GM13976 (cell line): ENCODE data around the gene SEMA5A.
"Not testable (repeated sequence)": the region's sequence is repeated elsewhere in the genome, so short reads cannot be mapped to it uniquely, and the experiment has no call there.

ENCODE experiments used
- DNase-seq: peaks from one replicate; pipeline ENCODE4 v3.0.0; 2012; ENCODE audit warnings: low spot score
- CTCF ChIP-seq: IDR thresholded peaks from 2 replicates; pipeline ENCODE4 v1.5.1; 2012; ENCODE audit warnings: borderline replicate concordance, mild to moderate bottlenecking; ENCODE audit not compliant: insufficient read depth; ENCODE audit errors: extremely low read depth, missing control alignments, control extremely low read depth
- in situ Hi-C: fragments of 300-500 bp; cut with MboI; formaldehyde crosslinking; loops from one replicate; pipeline ENCODE4 v1.12.0; 2022; ENCODE audit warnings: low sequenced_read_pairs, mixed read lengths, inconsistent platforms; ENCODE audit not compliant: unreplicated experiment

The SEMA5A gene

GRCh38 chr5:9411142-9411541 is 134.7 kb downstream of the SEMA5A start:
- no peak for DNase-seq
- in situ Hi-C loops, result no loop called here
- no peak for TF ChIP-seq CTCF

- in situ Hi-C loops, result no loop called here
- no peak for DNase-seq
- TF ChIP-seq CTCF, result no peak
These were observed 136.4 kb downstream of the SEMA5A start for GRCh38 chr5:9409413-9409960.

DNA sequence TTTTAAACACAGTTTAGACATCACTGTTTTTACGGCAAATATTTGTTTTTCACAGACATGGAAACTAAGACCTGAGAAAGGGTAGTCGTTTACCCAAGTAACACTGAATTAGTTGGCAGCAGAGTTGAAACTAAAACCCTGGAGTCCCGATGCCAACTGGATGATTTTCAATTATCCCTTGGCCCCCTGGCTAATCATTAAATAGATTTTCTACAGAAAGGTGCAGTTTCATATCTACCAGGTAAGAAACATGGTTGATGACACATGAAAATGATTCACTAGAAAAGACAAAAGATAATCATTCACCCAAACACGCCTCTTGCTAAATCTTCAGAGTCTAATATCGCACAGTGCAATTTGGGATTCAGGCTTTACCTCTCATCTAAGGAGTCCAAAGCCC is 136.9 kb downstream of the SEMA5A start:
- DNase-seq, result no peak
- TF ChIP-seq CTCF, result no peak
- in situ Hi-C loops, result no loop called here

GRCh38 chr5:9405196-9405754 is 140.6 kb downstream of the SEMA5A start:
- no peak for TF ChIP-seq CTCF
- in situ Hi-C loops, result no loop called here
- no peak for DNase-seq

GRCh38 chr5:9401786-9402472 is 143.9 kb downstream of the SEMA5A start:
- in situ Hi-C loops, result no loop called here
- TF ChIP-seq CTCF, result no peak
- no peak for DNase-seq

- DNase-seq, in situ Hi-C loops: not testable (repeated sequence)
These were observed 146.1 kb downstream of the SEMA5A start for GRCh38 chr5:9399783-9400182.

DNA sequence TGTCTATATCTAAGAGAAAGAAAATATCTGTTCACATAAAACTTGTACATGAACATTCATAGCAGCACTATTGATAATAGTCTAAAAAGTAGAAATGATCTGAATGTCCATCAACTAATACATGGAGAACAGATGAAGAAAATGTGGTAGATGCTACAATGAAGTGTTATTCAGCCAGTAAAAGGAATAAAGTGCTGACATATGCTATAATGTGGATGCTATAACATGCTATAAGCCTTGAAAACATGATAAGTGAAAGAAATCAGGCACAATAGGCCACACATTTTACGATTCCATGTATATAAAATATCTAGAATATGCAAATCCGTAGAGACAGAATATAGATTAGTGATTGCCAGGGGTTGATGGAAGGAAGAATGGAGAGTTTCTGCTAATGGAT is 146.8 kb downstream of the SEMA5A start:
- no peak for TF ChIP-seq CTCF
- no peak for DNase-seq

More for the DNA sequence above, 146.8 kb downstream of the SEMA5A start:
- in situ Hi-C loops, result no loop called here
